ENCODE measurements around the gene OR5T3.

DNA sequence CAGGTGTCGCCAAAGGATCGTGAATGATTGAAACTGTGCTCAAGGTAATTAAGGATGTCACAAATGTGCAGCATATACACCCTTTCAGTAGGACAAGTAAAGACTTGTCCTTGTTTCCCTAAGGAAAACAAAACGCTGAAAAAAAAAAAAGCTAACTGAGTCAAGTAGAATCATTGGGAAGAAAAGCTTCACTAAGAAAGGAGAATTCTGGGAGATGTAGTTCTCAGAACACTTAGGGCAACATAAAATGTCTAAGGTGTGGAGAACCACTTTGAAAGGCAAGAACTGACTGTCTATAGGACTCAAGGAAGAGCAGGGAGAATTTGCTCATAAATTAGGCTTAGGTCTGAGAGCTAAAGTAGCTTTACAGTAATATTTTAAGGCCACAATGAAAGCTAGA, 19.0 kb downstream of the OR5T3 start:
- no peak for TF ChIP-seq POLR2AphosphoS5 (IDR thresholded peaks at IDR 0.05; ENCODE audit: low read depth, low read length)
- no peak for TF ChIP-seq POLR2A (IDR thresholded peaks at IDR 0.05; ENCODE audit: low read depth, low read length)
- no peak for TF ChIP-seq TAF1 (IDR thresholded peaks at IDR 0.05; ENCODE audit: borderline replicate concordance, low read depth, low read length)

Measured in GM12892 (cell line).